ENCODE results near the gene PARP1.
"Not testable (repeated sequence)": the region's sequence is repeated elsewhere in the genome, so short reads cannot be mapped to it uniquely, and the experiment has no call there.

PARP1 gene

GRCh38 chr1:226428348-226428747 lies 20.5 kb upstream of the PARP1 start:
- H3K4me2 ChIP-seq (ENCODE audit: low read length) = no peak overlapping the region
- H3K4me1 ChIP-seq (ENCODE audit: control insufficient read depth, insufficient read depth, low read length) = no peaks in the 10 kb centered on the region
- no peak overlapping the region for H3K4me3 ChIP-seq (ENCODE audit: low read length)
- peaks cover 6% of the 10 kb centered on the region for H3K27me3 ChIP-seq (ENCODE audit: control insufficient read depth, insufficient read depth, low read length)
- H3K9me3 ChIP-seq (replicated peaks; ENCODE audit: low read length) = no peaks in the 10 kb centered on the region
- no peak overlapping the region for H3K9ac ChIP-seq (ENCODE audit: low read depth, low read length)
- no peaks in the 10 kb centered on the region for H3K36me3 ChIP-seq (ENCODE audit: insufficient read depth, low read length)

- no peaks in the 10 kb centered on the region for H3K4me1 ChIP-seq (ENCODE audit: control insufficient read depth, insufficient read depth, low read length)
- no peaks in the 10 kb centered on the region for H3K9me3 ChIP-seq (replicated peaks; ENCODE audit: low read length)
- no peak overlapping the region for H3K4me2 ChIP-seq (ENCODE audit: low read length)
- no peak overlapping the region for H3K4me3 ChIP-seq (ENCODE audit: low read length)
- no peaks in the 10 kb centered on the region for H3K36me3 ChIP-seq (ENCODE audit: insufficient read depth, low read length)
- H3K27me3 ChIP-seq (ENCODE audit: control insufficient read depth, insufficient read depth, low read length) = peaks cover 13% of the 10 kb centered on the region
- no peak overlapping the region for H3K9ac ChIP-seq (ENCODE audit: low read depth, low read length)
These were observed 19.2 kb upstream of the PARP1 start for GRCh38 chr1:226427131-226427530.

- H3K27me3 ChIP-seq (ENCODE audit: control insufficient read depth, insufficient read depth, low read length) = peaks cover 13% of the 10 kb centered on the region
- H3K9ac ChIP-seq (ENCODE audit: low read depth, low read length); H3K4me2 ChIP-seq (ENCODE audit: low read length); H3K4me3 ChIP-seq (ENCODE audit: low read length); H3K36me3 ChIP-seq (ENCODE audit: insufficient read depth, low read length); H3K9me3 ChIP-seq (replicated peaks; ENCODE audit: low read length); H3K4me1 ChIP-seq (ENCODE audit: control insufficient read depth, insufficient read depth, low read length): not testable (repeated sequence)
These were observed 18.5 kb upstream of the PARP1 start for GRCh38 chr1:226426395-226426794.

GRCh38 chr1:226425431-226426031 lies 17.6 kb upstream of the PARP1 start:
- Histone ChIP-seq H3K9me3 (replicated peaks; ENCODE audit: low read length) (no peaks in the 10 kb centered on the region), H3K9ac (ENCODE audit: low read depth, low read length) (no peak overlapping the region), H3K4me2 (ENCODE audit: low read length) (no peak overlapping the region), H3K27me3 (ENCODE audit: control insufficient read depth, insufficient read depth, low read length) (peaks cover 13% of the 10 kb centered on the region), H3K4me1 (ENCODE audit: control insufficient read depth, insufficient read depth, low read length) (no peaks in the 10 kb centered on the region), H3K4me3 (ENCODE audit: low read length) (no peak overlapping the region), H3K36me3 (ENCODE audit: insufficient read depth, low read length) (no peaks in the 10 kb centered on the region)

- Histone ChIP-seq H3K9me3 (replicated peaks; ENCODE audit: low read length) (no peaks in the 10 kb centered on the region), H3K9ac (ENCODE audit: low read depth, low read length) (no peak overlapping the region), H3K4me3 (ENCODE audit: low read length) (no peak overlapping the region), H3K4me1 (ENCODE audit: control insufficient read depth, insufficient read depth, low read length) (no peaks in the 10 kb centered on the region), H3K27me3 (ENCODE audit: control insufficient read depth, insufficient read depth, low read length) (peaks cover 13% of the 10 kb centered on the region), H3K4me2 (ENCODE audit: low read length) (no peak overlapping the region), H3K36me3 (ENCODE audit: insufficient read depth, low read length) (no peaks in the 10 kb centered on the region)
These were observed 17.1 kb upstream of the PARP1 start for GRCh38 chr1:226425004-226425378.

GRCh38 chr1:226424221-226425003 lies 16.5 kb upstream of the PARP1 start:
- no peaks in the 10 kb centered on the region for H3K9me3 ChIP-seq (replicated peaks; ENCODE audit: low read length)
- peaks cover 13% of the 10 kb centered on the region for H3K27me3 ChIP-seq (ENCODE audit: control insufficient read depth, insufficient read depth, low read length)
- no peak overlapping the region for H3K4me2 ChIP-seq (ENCODE audit: low read length)
- H3K9ac ChIP-seq (ENCODE audit: low read depth, low read length) = no peak overlapping the region
- H3K4me1 ChIP-seq (ENCODE audit: control insufficient read depth, insufficient read depth, low read length) = peaks cover 1% of the 10 kb centered on the region
- H3K4me3 ChIP-seq (ENCODE audit: low read length) = no peak overlapping the region
- H3K36me3 ChIP-seq (ENCODE audit: insufficient read depth, low read length) = no peaks in the 10 kb centered on the region

GRCh38 chr1:226422478-226422877 lies 14.6 kb upstream of the PARP1 start:
- Histone ChIP-seq H3K9me3 (replicated peaks; ENCODE audit: low read length) (no peaks in the 10 kb centered on the region), H3K4me2 (ENCODE audit: low read length) (no peak overlapping the region), H3K4me1 (ENCODE audit: control insufficient read depth, insufficient read depth, low read length) (peaks cover 4% of the 10 kb centered on the region), H3K36me3 (ENCODE audit: insufficient read depth, low read length) (no peaks in the 10 kb centered on the region), H3K9ac (ENCODE audit: low read depth, low read length) (no peak overlapping the region), H3K4me3 (ENCODE audit: low read length) (no peak overlapping the region), H3K27me3 (ENCODE audit: control insufficient read depth, insufficient read depth, low read length) (peaks cover 16% of the 10 kb centered on the region)

GRCh38 chr1:226420897-226421296 lies 13.0 kb upstream of the PARP1 start:
- no peaks in the 10 kb centered on the region for H3K9me3 ChIP-seq (replicated peaks; ENCODE audit: low read length)
- peaks cover 4% of the 10 kb centered on the region for H3K4me1 ChIP-seq (ENCODE audit: control insufficient read depth, insufficient read depth, low read length)
- no peaks in the 10 kb centered on the region for H3K36me3 ChIP-seq (ENCODE audit: insufficient read depth, low read length)
- peaks cover 16% of the 10 kb centered on the region for H3K27me3 ChIP-seq (ENCODE audit: control insufficient read depth, insufficient read depth, low read length)
- H3K4me2 ChIP-seq (ENCODE audit: low read length) = no peak overlapping the region
- no peak overlapping the region for H3K9ac ChIP-seq (ENCODE audit: low read depth, low read length)
- no peak overlapping the region for H3K4me3 ChIP-seq (ENCODE audit: low read length)

- Histone ChIP-seq H3K9ac (ENCODE audit: low read depth, low read length) (no peak overlapping the region), H3K27me3 (ENCODE audit: control insufficient read depth, insufficient read depth, low read length) (peaks cover 16% of the 10 kb centered on the region), H3K36me3 (ENCODE audit: insufficient read depth, low read length) (no peaks in the 10 kb centered on the region), H3K9me3 (replicated peaks; ENCODE audit: low read length) (no peaks in the 10 kb centered on the region), H3K4me1 (ENCODE audit: control insufficient read depth, insufficient read depth, low read length) (peaks cover 4% of the 10 kb centered on the region), H3K4me2 (ENCODE audit: low read length) (no peak overlapping the region), H3K4me3 (ENCODE audit: low read length) (no peak overlapping the region)
These were observed 12.4 kb upstream of the PARP1 start for GRCh38 chr1:226420328-226420727.

- H3K36me3 ChIP-seq (ENCODE audit: insufficient read depth, low read length) = no peaks in the 10 kb centered on the region
- peaks cover 4% of the 10 kb centered on the region for H3K4me1 ChIP-seq (ENCODE audit: control insufficient read depth, insufficient read depth, low read length)
- peaks cover 13% of the 10 kb centered on the region for H3K27me3 ChIP-seq (ENCODE audit: control insufficient read depth, insufficient read depth, low read length)
- no peak overlapping the region for H3K9ac ChIP-seq (ENCODE audit: low read depth, low read length)
- no peak overlapping the region for H3K4me3 ChIP-seq (ENCODE audit: low read length)
- no peak overlapping the region for H3K4me2 ChIP-seq (ENCODE audit: low read length)
- no peaks in the 10 kb centered on the region for H3K9me3 ChIP-seq (replicated peaks; ENCODE audit: low read length)
These were observed 11.6 kb upstream of the PARP1 start for GRCh38 chr1:226419284-226420029.

- no peak overlapping the region for H3K4me2 ChIP-seq (ENCODE audit: low read length)
- no peaks in the 10 kb centered on the region for H3K9me3 ChIP-seq (replicated peaks; ENCODE audit: low read length)
- no peaks in the 10 kb centered on the region for H3K36me3 ChIP-seq (ENCODE audit: insufficient read depth, low read length)
- no peak overlapping the region for H3K4me3 ChIP-seq (ENCODE audit: low read length)
- H3K4me1 ChIP-seq (ENCODE audit: control insufficient read depth, insufficient read depth, low read length) = peaks cover 4% of the 10 kb centered on the region
- H3K27me3 ChIP-seq (ENCODE audit: control insufficient read depth, insufficient read depth, low read length) = peaks cover 17% of the 10 kb centered on the region
- no peak overlapping the region for H3K9ac ChIP-seq (ENCODE audit: low read depth, low read length)
These were observed 10.1 kb upstream of the PARP1 start for GRCh38 chr1:226417830-226418546.

Data from skeletal muscle satellite cell (primary cell).